A673 (cell line): ENCODE data around the gene PDE10A. TPM values are rescaled to one million over a fixed set of nuclear protein-coding genes. Genes with fewer than 3 reads are reported as not detected.
A peak's percentile ranks its signal among the peaks of the same experiment; 100 is the strongest.
"Not testable (repeated sequence)": the region's sequence is repeated elsewhere in the genome, so short reads cannot be mapped to it uniquely, and the experiment has no call there.

Experiments
- BruUV-seq: library from RNA; stranded (reverse); fragments of 400-500 nt; replicated peaks from 2 replicates; lab custom pipeline; 2021; lab: Mats Ljungman, UMichigan
- CTCF ChIA-PET: fragments of 300-600 bp; sonication (Branson Sonifier 250); formaldehyde crosslinking; loops from one replicate; lab custom pipeline; 2022; ENCODE audit warnings: antibody characterized with exemption; lab: Charles Lee
- POLR2A ChIA-PET: fragments of 300-600 bp; sonication (Branson Sonifier 250); formaldehyde crosslinking; loops from one replicate; lab custom pipeline; 2022; ENCODE audit warnings: antibody characterized with exemption; ENCODE audit not compliant: low non-redundant PET; lab: Charles Lee
- DNase-seq: peaks from one replicate; pipeline ENCODE4 v3.0.0-alpha.2; 2015; ENCODE audit warnings: low spot score
- H3K27ac ChIP-seq: fragments of 200-600 bp; sonication (generic); 2 replicates; pipeline ENCODE4 v1.5.1; 2016; ENCODE audit warnings: mixed run types, low read depth, mild to moderate bottlenecking, mixed read lengths, antibody characterized with exemption, low read length; ENCODE audit not compliant: poor library complexity, severe bottlenecking
- H3K27me3 ChIP-seq: fragments of 200-600 bp; sonication (generic); replicated peaks from 2 replicates; pipeline ENCODE4 v1.6.1; 2017; ENCODE audit warnings: mixed run types, low read depth, mild to moderate bottlenecking, mixed read lengths, antibody characterized with exemption, low read length; ENCODE audit not compliant: insufficient read depth, poor library complexity
- H3K36me3 ChIP-seq: fragments of 200-600 bp; sonication (generic); 2 replicates; pipeline ENCODE4 v1.6.1; 2016; ENCODE audit warnings: mixed run types, mild to moderate bottlenecking, mixed read lengths, antibody characterized with exemption, low read length; ENCODE audit not compliant: insufficient read depth, poor library complexity, severe bottlenecking
- H3K4me1 ChIP-seq: fragments of 200-600 bp; sonication (generic); 2 replicates; pipeline ENCODE4 v1.6.1; 2017; ENCODE audit warnings: mixed run types, mild to moderate bottlenecking, mixed read lengths, antibody characterized with exemption, low read length; ENCODE audit not compliant: insufficient read depth, poor library complexity, severe bottlenecking
- H3K4me3 ChIP-seq: fragments of 200-600 bp; sonication (generic); 2 replicates; pipeline ENCODE4 v1.5.1; 2016; ENCODE audit warnings: low read depth, mixed run types, mild to moderate bottlenecking, mixed read lengths, low read length; ENCODE audit not compliant: poor library complexity, severe bottlenecking
- H3K9me3 ChIP-seq: fragments of 200-600 bp; sonication (generic); 2 replicates; pipeline ENCODE4 v1.6.1; 2016; ENCODE audit warnings: mixed run types, low read depth, mild to moderate bottlenecking, mixed read lengths, antibody characterized with exemption, low read length; ENCODE audit not compliant: poor library complexity, severe bottlenecking
- CTCF ChIP-seq: fragments of 300-800, 200-600 bp; sonication (generic); conservative IDR thresholded peaks from 2 replicates; pipeline ENCODE4 v1.5.1; 2017; ENCODE audit warnings: low read depth, mild to moderate bottlenecking, antibody characterized with exemption, low read length, moderate library complexity, mixed read lengths
- EZH2 ChIP-seq: fragments of 200-600 bp; sonication (generic); IDR thresholded peaks from 2 replicates; pipeline ENCODE4 v1.6.1; 2017; ENCODE audit warnings: borderline replicate concordance, low read depth, mild to moderate bottlenecking, mixed read lengths, antibody characterized with exemption, low read length; ENCODE audit not compliant: poor library complexity, severe bottlenecking
- intact Hi-C: fragments of 100-400 bp; cut with micrococcal nuclease; formaldehyde crosslinking; loops from one replicate; pipeline ENCODE4 v1.10.0; 2022; ENCODE audit not compliant: unreplicated experiment
- total RNA-seq: library from RNA; stranded (reverse); gene quantifications from 2 replicates; pipeline ENCODE4 v1.2.3, GENCODE V29; 2021

PDE10A gene
- total RNA-seq, 1 experiment from 2014 or later, result 2.3 TPM

- ChIA-PET POLR2A (interaction anchor here (0.6 kb wide), 1 partner anchor 62 kb away, joined by 8 read pairs; no protein-coding TSS in a partner anchor), CTCF (no interaction called here)
- peak; percentile 5 for DNase-seq
- intact Hi-C loops, result no loop called here
- Histone ChIP-seq H3K9me3 (no peaks in the 10 kb centered on the region), H3K27me3 (no peaks in the 10 kb centered on the region), H3K4me1 (no peaks in the 10 kb centered on the region), H3K27ac (no peak overlapping the region), H3K36me3 (no peaks in the 10 kb centered on the region), H3K4me3 (no peak overlapping the region)
- BruUV-seq, result no TSS peak
- TF ChIP-seq CTCF (no peak), EZH2 (no peak)
Measured at GRCh38 chr6:165562421-165563090, 100.5 kb downstream of the PDE10A start.

DNA sequence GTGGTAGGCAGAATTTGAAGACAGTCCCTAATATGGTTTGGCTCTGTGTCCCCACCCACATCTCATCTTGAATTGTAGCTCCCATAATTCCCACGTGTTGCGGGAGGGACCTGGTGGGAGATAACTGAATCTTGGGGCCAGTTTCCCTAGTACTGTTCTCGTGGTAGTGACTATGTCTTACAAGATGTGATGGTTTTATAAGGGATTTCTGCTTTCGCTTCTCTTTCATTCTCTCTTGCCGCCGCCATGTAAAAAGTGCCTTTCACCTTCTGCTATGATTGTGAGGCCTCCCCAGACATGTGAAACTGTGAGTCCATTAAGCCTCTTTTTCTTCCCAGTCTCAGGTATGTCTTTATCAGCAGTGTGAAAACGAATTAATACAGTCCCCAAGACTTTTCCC, 103.4 kb downstream of the PDE10A start:
- H3K9me3 ChIP-seq, result no peaks in the 10 kb centered on the region
- H3K36me3 ChIP-seq, result no peaks in the 10 kb centered on the region
- ChIA-PET POLR2A (no interaction called here), CTCF (no interaction called here)
- no peak for TF ChIP-seq CTCF
- TF ChIP-seq EZH2, result no peak
- no peak overlapping the region for H3K27ac ChIP-seq
- H3K4me1 ChIP-seq, result no peaks in the 10 kb centered on the region
- no peak overlapping the region for H3K4me3 ChIP-seq
- no peak for DNase-seq
- H3K27me3 ChIP-seq, result no peaks in the 10 kb centered on the region
- intact Hi-C loops, result no loop called here
- no TSS peak for BruUV-seq

DNA sequence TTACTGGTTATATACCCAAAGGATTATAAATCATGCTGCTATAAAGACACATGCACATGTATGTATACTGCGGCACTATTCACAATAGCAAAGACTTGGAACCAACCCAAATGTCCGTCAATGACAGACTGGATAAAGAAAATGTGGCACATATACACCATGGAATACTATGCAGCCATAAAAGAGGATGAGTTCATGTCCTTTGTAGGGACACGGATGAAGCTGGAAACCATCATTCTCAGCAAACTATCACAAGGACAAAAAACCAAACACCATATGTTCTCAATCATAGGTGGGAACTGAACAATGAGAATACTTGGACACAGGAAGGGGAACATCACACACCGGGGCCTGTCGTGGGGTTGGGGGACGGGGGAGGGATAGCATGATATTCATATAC, 104.9 kb downstream of the PDE10A start:
- H3K9me3 ChIP-seq, CTCF ChIA-PET, BruUV-seq, H3K36me3 ChIP-seq, H3K4me3 ChIP-seq, H3K27ac ChIP-seq, DNase-seq, H3K27me3 ChIP-seq, H3K4me1 ChIP-seq, intact Hi-C loops, POLR2A ChIA-PET: not testable (repeated sequence)

GRCh38 chr6:165557674-165558073, 105.4 kb downstream of the PDE10A start:
- H3K27ac ChIP-seq, result no peak overlapping the region
- DNase-seq, result no peak
- no peak overlapping the region for H3K4me3 ChIP-seq
- H3K9me3 ChIP-seq, result no peaks in the 10 kb centered on the region
- no peaks in the 10 kb centered on the region for H3K27me3 ChIP-seq
- intact Hi-C loops, result no loop called here
- ChIA-PET POLR2A (no interaction called here), CTCF (no interaction called here)
- no peaks in the 10 kb centered on the region for H3K36me3 ChIP-seq
- BruUV-seq, result no TSS peak
- no peak for TF ChIP-seq CTCF
- no peak for TF ChIP-seq EZH2
- H3K4me1 ChIP-seq, result no peaks in the 10 kb centered on the region
